CD14-positive monocyte (primary cell): ENCODE data around the gene OR2AJ1. TPM values are rescaled to one million over a fixed set of nuclear protein-coding genes. Genes with fewer than 3 reads are reported as not detected.

Experiments used
- DNase-seq, 3 donors: peaks; one replicate each; pipeline ENCODE4 v3.0.0-alpha.2; 2011 to 2022
- H2AFZ ChIP-seq: 2 replicates; pipeline ENCODE4 v1.6.0; 2012; ENCODE audit warnings: mild to moderate bottlenecking, low read depth, low read length, inconsistent platforms; ENCODE audit not compliant: insufficient read depth, poor library complexity, severe bottlenecking
- H3K27ac ChIP-seq, 2 donors: 1 replicate in 1 of 2; 2 replicates in 1 of 2; pipeline ENCODE4 v1.5.1; 2012 to 2013; ENCODE audit warnings: low read length in 2 of 2, control low read depth in 1 of 2, inconsistent platforms in 1 of 2, low read depth in 1 of 2, mild to moderate bottlenecking in 1 of 2
- H3K27me3 ChIP-seq, 2 donors: one replicate each; pipeline versions ENCODE4 v1.6.0 to v1.6.1; 2011 to 2013; ENCODE audit warnings: low read length in 2 of 2; ENCODE audit not compliant: control insufficient read depth in 2 of 2, insufficient read depth in 2 of 2
- H3K36me3 ChIP-seq, 2 donors: replicated peaks in 1 of 2; 1 replicate in 1 of 2; 2 replicates in 1 of 2; pipeline versions ENCODE4 v1.5.1 to v1.6.1; 2012 to 2013; ENCODE audit warnings: low read length in 2 of 2, control low read depth in 1 of 2, inconsistent platforms in 1 of 2, mild to moderate bottlenecking in 1 of 2; ENCODE audit not compliant: insufficient read depth in 2 of 2, control insufficient read depth in 1 of 2
- H3K4me1 ChIP-seq, 2 donors: 1 replicate in 1 of 2; 2 replicates in 1 of 2; pipeline versions ENCODE4 v1.5.1 to v1.6.1; 2012 to 2013; ENCODE audit warnings: low read length in 2 of 2, control low read depth in 1 of 2, inconsistent platforms in 1 of 2, mild to moderate bottlenecking in 1 of 2, moderate library complexity in 1 of 2; ENCODE audit not compliant: insufficient read depth in 2 of 2, control insufficient read depth in 1 of 2
- H3K4me2 ChIP-seq: replicated peaks from 2 replicates; pipeline ENCODE3; 2012; ENCODE audit warnings: low read length, moderate library complexity, mild to moderate bottlenecking; ENCODE audit not compliant: poor library complexity, severe bottlenecking; ENCODE audit errors: extremely low read depth
- H3K4me3 ChIP-seq, 3 experiments: fragments of 200-600 bp in 1 of 3; sonication (generic) in 1 of 3; replicated peaks in 1 of 3; 1 replicate in 2 of 3; 2 replicates in 1 of 3; pipeline ENCODE4 v1.5.1; 2011 to 2013; ENCODE audit warnings: low read length in 3 of 3, mild to moderate bottlenecking in 3 of 3, control low read depth in 2 of 3, low read depth in 2 of 3, inconsistent platforms in 1 of 3, moderate library complexity in 1 of 3
- H3K79me2 ChIP-seq: 2 replicates; pipeline ENCODE4 v1.6.0; 2012; ENCODE audit warnings: mild to moderate bottlenecking, control low read depth, inconsistent platforms, low read length, moderate library complexity; ENCODE audit not compliant: insufficient read depth
- H3K9ac ChIP-seq: 2 replicates; pipeline ENCODE4 v1.6.0; 2017; ENCODE audit warnings: low read length, mild to moderate bottlenecking; ENCODE audit not compliant: insufficient read depth, poor library complexity, severe bottlenecking
- H3K9me3 ChIP-seq, 2 donors: replicated peaks in 1 of 2; 1 replicate in 1 of 2; 2 replicates in 1 of 2; pipeline versions ENCODE4 v1.5.1 to v1.6.1; 2012 to 2013; ENCODE audit warnings: low read length in 2 of 2, control low read depth in 1 of 2; ENCODE audit not compliant: control insufficient read depth in 1 of 2, insufficient read depth in 1 of 2
- H4K20me1 ChIP-seq: 2 replicates; pipeline ENCODE4 v1.6.0; 2012; ENCODE audit warnings: mild to moderate bottlenecking, low read length, control low read depth, moderate library complexity; ENCODE audit not compliant: insufficient read depth
- H3K27ac Mint-ChIP-seq, 7 donors: one replicate each; pipeline ENCODE4 v1.8.0; 2020; ENCODE audit warnings: mild to moderate bottlenecking in 7 of 7, mixed read lengths in 7 of 7, moderate library complexity in 6 of 7, inconsistent platforms in 2 of 7
- H3K27me3 Mint-ChIP-seq, 3 donors: one replicate each; pipeline ENCODE4 v1.8.0; 2021 to 2022; ENCODE audit warnings: low read depth in 3 of 3, mild to moderate bottlenecking in 3 of 3, mixed read lengths in 3 of 3, moderate library complexity in 3 of 3, inconsistent platforms in 1 of 3
- H3K36me3 Mint-ChIP-seq, 2 donors: one replicate each; pipeline ENCODE4 v1.8.0; 2020; ENCODE audit warnings: mixed read lengths in 2 of 2, inconsistent platforms in 1 of 2, mild to moderate bottlenecking in 1 of 2
- H3K4me1 Mint-ChIP-seq: one replicate; pipeline ENCODE4 v1.8.0; 2020; ENCODE audit warnings: mild to moderate bottlenecking, mixed read lengths
- H3K4me3 Mint-ChIP-seq, 2 donors: one replicate each; pipeline ENCODE4 v1.8.0; 2020; ENCODE audit warnings: mild to moderate bottlenecking in 2 of 2, mixed read lengths in 2 of 2, moderate library complexity in 1 of 2
- H3K9me3 Mint-ChIP-seq, 7 donors: one replicate each; pipeline ENCODE4 v1.8.0; 2020 to 2022; ENCODE audit warnings: mixed read lengths in 7 of 7, mild to moderate bottlenecking in 6 of 7, moderate library complexity in 6 of 7, inconsistent platforms in 2 of 7
- CTCF ChIP-seq: fragments of 200-600 bp; IDR thresholded peaks from one replicate; pipeline ENCODE4 v1.8.0; 2022; ENCODE audit warnings: antibody characterized with exemption, mild to moderate bottlenecking
- WGBS: methylation state at CpG from one replicate; pipeline ENCODE4 v1.1.5; 2013; ENCODE audit warnings: missing lambda C conversion rate; ENCODE audit not compliant: insufficient coverage; 5-methylcytosine and 5-hydroxymethylcytosine counted together
- intact Hi-C, 2 donors: fragments of 100-400 bp; cut with micrococcal nuclease; formaldehyde crosslinking; loops; one replicate each; pipeline versions ENCODE4 v1.15.0 to v1.15.1; 2023
- polyA plus RNA-seq, 3 donors: library from polyadenylated mRNA; depleted of rRNA in 1 of 3; unstranded in 2 of 3; stranded (reverse) in 1 of 3; fragments of 300-500 nt in 2 of 3; fragments of >200 nt in 1 of 3; fragmentation: Illumina TruSeq in 2 of 3; gene quantifications; 1 replicate in 2 of 3; 2 replicates in 1 of 3; pipeline ENCODE4 v1.2.3, GENCODE V29; 2012 to 2021

OR2AJ1 gene
- polyA plus RNA-seq, 3 donors: not detected

GRCh38 chr1:247919952-247920351, 4.7 kb upstream of the OR2AJ1 start, which contains the start of gene OR2T8:
TSS of gene OR2T8 (plus strand) at chr1:247920252. CDS start at chr1:247921018, 766 bp downstream.
- Histone ChIP-seq H3K36me3 (no peaks in the 10 kb centered on the region), H3K4me3 (no peak within 1 kb of the TSS), H3K27ac (no peak within 1 kb of the TSS), H3K9ac (no peak within 1 kb of the TSS), H3K9me3 (no peaks in the 10 kb centered on the region), H2AFZ (no peak within 1 kb of the TSS), H3K79me2 (no peaks in the 10 kb centered on the region), H4K20me1 (no peaks in the 10 kb centered on the region), H3K4me1 (no peaks in the 10 kb centered on the region), H3K27me3 (no peaks in the 10 kb centered on the region), H3K4me2 (no peak within 1 kb of the TSS)
- Mint-ChIP-seq H3K4me1 (no peaks in the 10 kb centered on the region), H3K27me3 (no peaks in the 10 kb centered on the region), H3K9me3 (no peaks in the 10 kb centered on the region), H3K36me3 (no peaks in the 10 kb centered on the region), H3K27ac (no peak within 1 kb of the TSS), H3K4me3 (no peak within 1 kb of the TSS)
- WGBS: no CpG with 5 or more reads among the region's 2 CpGs
- no peak for TF ChIP-seq CTCF
- no peak for DNase-seq
- intact Hi-C loops: no loop called here

- intact Hi-C loops: no loop called here
- Histone ChIP-seq H3K27me3 (no peaks in the 10 kb centered on the region), H2AFZ (no peak overlapping the region), H3K27ac (no peak overlapping the region), H3K9me3 (no peaks in the 10 kb centered on the region), H3K4me2 (no peak overlapping the region), H4K20me1 (no peaks in the 10 kb centered on the region), H3K9ac (no peak overlapping the region), H3K4me3 (no peak overlapping the region), H3K79me2 (no peaks in the 10 kb centered on the region), H3K4me1 (no peaks in the 10 kb centered on the region), H3K36me3 (no peaks in the 10 kb centered on the region)
- no peaks in the 10 kb centered on the region for H3K36me3 Mint-ChIP-seq
- H3K4me3 Mint-ChIP-seq: no peak overlapping the region
- no peak overlapping the region for H3K27ac Mint-ChIP-seq
- no peaks in the 10 kb centered on the region for H3K9me3 Mint-ChIP-seq
- no peak for TF ChIP-seq CTCF
- no peaks in the 10 kb centered on the region for H3K4me1 Mint-ChIP-seq
- no CpG with 5 or more reads among the region's 3 CpGs for WGBS
- no peak for DNase-seq
- H3K27me3 Mint-ChIP-seq: no peaks in the 10 kb centered on the region
Measured at GRCh38 chr1:247923941-247924340, 748 bp upstream of the OR2AJ1 start.
